Renal pelvis (tissue), 4 donors: ENCODE results near the gene FKBP9. TPM values are rescaled to one million over a fixed set of nuclear protein-coding genes. Genes with fewer than 3 reads are reported as not detected.

Experiments used
- DNase-seq: peaks from one replicate; pipeline ENCODE4 v3.0.0-alpha.2; 2013
- polyA plus RNA-seq, 3 donors: library from polyadenylated mRNA; unstranded; fragments of 120-200 nt; gene quantifications; one replicate each; pipeline ENCODE4 v1.2.1, GENCODE V29; 2013; ENCODE audit not compliant: insufficient read length in 3 of 3

Gene FKBP9
- polyA plus RNA-seq, 3 donors = 132 to 154 (median 153) TPM

- DNase-seq = peak; percentile 48
Measured at GRCh38 chr7:33050535-33051318, 93.5 kb downstream of the FKBP9 start.

- DNase-seq = no peak
Measured at GRCh38 chr7:33053721-33054120, 96.5 kb downstream of the FKBP9 start.

GRCh38 chr7:33054261-33054964, 97.2 kb downstream of the FKBP9 start:
- DNase-seq = no peak

- no peak for DNase-seq
Measured at GRCh38 chr7:33055158-33055557, 97.9 kb downstream of the FKBP9 start.

Other genes starting within 250 kb of the FKBP9 start
- gene KBTBD2, start 65.7 kb upstream of the FKBP9 start, polyA plus RNA-seq = 10 to 100 TPM; 45.7 to 52.7 (median 50.3) TPM
- gene NT5C3A, start 105.3 kb downstream of the FKBP9 start, polyA plus RNA-seq = 10 to 100 TPM; 27.6 to 42.9 (median 37.3) TPM
- 10 to 100 TPM; 30.0 to 34.6 (median 32.7) TPM for gene RP9, start 152.0 kb downstream of the FKBP9 start, polyA plus RNA-seq
- 10 to 100 TPM; 15.5 to 17.8 (median 17.5) TPM for gene BBS9, start 172.1 kb downstream of the FKBP9 start, polyA plus RNA-seq